Measurements from ENCODE around the gene LZTFL1.
A peak's percentile ranks its signal among the peaks of the same experiment; 100 is the strongest.

The LZTFL1 gene, protein sequence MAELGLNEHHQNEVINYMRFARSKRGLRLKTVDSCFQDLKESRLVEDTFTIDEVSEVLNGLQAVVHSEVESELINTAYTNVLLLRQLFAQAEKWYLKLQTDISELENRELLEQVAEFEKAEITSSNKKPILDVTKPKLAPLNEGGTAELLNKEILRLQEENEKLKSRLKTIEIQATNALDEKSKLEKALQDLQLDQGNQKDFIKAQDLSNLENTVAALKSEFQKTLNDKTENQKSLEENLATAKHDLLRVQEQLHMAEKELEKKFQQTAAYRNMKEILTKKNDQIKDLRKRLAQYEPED

DNA sequence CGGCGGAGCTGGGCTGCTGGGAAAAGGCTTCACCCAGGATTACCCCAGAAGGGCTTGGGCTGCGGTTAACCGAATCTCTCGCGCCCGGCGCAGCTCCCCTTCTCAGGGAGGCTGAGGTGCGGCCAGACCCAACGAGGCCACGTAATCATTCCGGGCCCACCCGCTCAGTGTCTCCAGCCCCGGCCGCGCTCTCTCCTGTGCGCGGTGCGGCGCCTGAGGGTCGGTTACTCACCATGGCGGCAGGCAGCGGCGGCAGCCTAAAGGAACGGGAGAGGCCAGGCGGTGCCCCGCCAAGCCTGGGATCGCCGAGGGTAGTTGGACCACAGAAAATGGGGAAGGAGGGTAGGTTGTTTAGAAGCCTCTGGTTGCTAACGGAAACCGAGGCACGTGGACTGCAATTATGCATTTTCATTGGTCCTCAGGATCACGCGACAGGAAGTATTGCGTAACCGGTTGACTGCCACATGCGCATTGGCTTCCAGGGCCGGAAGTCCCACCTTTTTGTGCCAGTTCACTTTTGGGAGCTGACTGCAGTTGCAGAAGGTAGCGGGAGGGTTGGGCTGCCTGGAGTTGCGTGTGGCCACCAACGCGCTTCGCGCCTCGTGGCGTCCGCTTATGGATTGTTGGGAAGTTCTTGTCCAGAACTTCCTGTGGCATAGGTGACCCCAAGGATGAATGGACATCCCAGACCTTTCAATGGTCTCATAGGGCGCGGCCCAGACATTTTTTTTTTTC is at the start of gene LZTFL1:
Gene LZTFL1 (minus strand): TSS at position 363 of the 735 bp plus-strand sequence. CDS start 128 bp downstream, at position 235.
- DNase-seq (ENCODE audit: low spot score): peak; percentile 96

DNA sequence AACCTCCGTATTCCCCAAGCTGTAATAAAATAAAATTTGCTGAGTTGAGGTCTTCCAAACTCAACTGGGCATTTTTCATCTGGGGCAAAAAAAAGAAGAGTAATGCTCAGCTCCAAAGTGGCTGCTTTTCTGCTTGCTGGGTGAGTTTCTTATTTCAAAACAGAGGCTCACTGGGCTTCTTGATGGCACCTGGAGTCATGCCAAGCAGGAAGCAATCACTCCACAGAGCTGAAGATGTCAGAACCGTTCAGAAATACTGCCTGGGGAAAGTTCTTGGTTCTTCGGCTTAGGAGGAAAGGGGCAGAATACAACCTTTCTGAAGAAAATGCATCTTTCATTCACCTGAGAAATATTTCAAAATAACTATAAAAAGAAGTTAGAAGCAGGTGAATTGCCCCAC is 48.5 kb upstream of the LZTFL1 start:
- no peak for DNase-seq (ENCODE audit: low spot score)

DNA sequence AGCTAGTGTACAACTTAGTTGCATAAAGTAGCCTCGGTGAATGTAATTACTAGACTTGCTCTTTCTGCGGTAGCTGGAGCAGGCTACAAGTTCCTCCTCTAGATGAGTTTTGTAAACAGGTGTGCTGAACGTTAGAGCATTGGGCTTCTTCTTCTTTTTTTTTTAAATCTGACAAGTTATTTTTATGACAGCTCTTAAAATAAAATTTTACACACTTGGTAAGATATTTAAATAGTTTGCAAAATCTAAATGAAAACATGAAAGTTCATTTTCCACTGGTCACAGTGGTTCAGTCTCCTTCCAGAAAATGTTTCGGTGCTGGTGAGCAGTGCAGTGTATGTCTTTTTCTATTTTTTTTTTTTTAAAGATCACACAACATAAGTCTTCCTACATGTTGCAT is 47.4 kb upstream of the LZTFL1 start:
- no peak for DNase-seq (ENCODE audit: low spot score)

DNA sequence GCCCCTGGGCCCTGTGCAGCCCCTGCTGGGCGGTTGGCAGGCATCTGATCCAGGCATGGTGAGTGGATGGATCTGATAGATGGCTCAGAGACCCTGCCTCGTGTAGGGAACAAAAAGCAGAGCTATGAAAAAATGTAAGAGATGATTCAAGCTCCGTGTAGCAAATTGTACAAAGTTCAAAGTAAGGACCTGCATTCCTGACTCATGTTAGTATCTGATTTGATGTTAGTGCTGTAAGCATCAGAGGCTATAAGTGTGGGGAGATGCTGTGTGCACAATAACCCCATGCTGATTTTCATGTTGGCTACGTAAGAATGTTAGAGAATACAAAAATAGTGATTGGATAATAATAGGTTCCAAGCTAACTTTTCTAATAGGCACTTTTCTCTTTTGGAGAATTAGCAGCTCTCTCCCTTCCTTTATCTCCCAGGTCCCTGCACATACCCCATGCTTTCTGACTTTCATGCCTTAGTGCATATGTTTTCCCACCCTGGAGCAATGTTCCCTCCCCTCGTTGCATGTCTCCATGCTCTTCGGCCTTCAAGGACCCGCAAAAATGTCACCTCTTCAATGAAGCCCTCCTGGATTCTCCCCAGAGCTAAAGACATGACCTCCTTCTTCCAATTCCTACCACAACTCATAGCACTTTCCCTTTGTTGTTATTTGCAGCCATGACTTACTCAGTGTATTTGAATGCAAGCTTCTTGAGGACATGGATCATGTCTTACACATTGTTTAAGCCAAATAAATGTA is 46.0 kb upstream of the LZTFL1 start:
- no peak for DNase-seq (ENCODE audit: low spot score)

DNA sequence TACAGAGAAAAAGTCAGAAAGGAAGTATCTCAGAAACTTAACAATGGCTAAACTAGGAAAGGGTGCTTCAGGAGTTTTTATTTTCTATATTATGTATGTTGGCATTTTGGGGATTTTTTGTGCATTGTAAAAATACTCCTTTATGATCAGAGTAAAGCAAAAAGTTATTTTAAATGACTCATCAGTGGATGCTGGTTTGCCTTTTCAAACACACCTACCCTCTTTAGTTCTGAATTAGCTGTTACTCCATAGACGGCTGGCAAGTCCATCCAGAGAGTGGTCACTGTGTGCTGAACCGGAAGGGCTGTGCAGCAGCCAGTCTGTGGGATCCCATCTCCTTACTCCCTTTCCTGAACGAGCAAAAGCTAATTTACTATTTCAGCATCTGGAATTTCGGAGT is 45.4 kb upstream of the LZTFL1 start:
- DNase-seq (ENCODE audit: low spot score): no peak

DNA sequence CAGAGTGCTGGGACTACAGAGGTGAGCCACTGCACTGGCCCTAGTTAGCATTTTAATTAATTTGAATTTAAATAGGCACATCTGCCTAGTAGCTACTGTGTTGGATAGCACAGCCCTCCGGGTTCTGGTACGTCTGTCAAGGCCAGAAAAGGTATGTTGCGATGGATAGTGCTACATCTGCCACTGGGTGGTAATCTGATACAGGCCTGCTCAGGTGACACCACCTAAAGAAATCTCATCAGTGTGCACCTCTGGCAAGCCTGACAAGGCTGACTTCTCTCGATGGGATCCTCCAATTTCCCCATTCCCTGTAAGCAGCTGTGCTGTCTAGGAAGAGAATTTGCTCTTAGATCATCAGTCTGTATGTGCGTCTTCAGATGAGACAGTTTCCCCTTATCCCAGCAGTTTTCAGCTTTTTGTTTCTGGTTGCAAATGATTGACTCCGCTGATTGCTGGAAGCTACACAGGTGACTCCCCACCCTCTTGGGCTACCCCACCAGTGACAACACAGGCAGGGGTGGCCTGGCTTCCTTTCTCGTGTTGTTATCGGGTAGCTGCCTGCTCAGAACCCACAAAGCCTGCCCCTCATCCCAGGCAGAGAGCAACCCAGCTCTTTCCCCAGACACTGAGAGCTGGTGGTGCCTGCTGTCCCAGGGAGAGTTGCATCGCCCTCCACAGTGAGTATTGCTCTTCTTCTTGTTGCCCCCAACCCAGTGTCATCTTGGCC is 44.2 kb upstream of the LZTFL1 start, which contains the start of gene CCR9:
Gene CCR9 (plus strand): TSS at position 565 of the 727 bp plus-strand sequence. CDS start 8,391 bp downstream, outside the sequence.
- no peak for DNase-seq (ENCODE audit: low spot score)

DNA sequence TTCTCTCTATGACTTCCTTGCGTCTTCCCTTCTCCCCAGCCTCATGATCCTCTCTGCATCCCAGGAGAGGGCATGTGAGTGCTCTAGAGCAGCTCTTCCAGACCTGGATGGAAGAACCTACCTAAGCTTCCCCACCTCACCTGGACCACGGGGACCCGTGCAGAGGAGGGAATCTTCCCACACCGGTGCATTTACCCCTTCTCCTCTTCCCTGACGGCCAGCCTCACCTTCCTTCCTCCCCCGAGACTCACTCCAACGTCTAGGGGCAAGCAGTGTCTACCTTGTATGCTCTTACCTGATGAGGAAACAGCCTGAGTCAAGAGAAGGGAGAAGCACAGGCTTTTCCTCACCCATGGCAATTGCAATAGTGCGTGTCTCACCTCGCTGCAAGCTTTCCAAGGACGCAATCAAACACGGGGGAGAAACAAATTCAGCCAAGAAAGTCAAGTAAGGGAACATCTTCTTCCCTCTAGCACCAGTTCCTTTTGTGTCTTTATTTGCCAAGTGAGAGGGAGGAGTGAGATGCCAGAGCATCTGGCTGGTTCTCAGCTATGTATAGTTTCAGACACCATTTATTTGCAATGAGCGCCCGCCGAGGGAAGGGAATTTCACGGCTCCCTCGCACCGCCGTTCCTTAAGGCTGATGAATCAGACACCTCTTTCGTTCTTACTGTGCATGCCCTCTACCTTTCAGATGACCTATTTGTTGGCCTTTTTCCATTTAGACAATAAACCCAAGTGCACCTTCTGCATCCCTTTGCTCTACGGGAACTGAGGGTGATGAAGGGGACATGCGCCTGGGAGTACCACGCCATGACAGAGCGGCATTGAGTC is 42.7 kb upstream of the LZTFL1 start:
- DNase-seq (ENCODE audit: low spot score): no peak

DNA sequence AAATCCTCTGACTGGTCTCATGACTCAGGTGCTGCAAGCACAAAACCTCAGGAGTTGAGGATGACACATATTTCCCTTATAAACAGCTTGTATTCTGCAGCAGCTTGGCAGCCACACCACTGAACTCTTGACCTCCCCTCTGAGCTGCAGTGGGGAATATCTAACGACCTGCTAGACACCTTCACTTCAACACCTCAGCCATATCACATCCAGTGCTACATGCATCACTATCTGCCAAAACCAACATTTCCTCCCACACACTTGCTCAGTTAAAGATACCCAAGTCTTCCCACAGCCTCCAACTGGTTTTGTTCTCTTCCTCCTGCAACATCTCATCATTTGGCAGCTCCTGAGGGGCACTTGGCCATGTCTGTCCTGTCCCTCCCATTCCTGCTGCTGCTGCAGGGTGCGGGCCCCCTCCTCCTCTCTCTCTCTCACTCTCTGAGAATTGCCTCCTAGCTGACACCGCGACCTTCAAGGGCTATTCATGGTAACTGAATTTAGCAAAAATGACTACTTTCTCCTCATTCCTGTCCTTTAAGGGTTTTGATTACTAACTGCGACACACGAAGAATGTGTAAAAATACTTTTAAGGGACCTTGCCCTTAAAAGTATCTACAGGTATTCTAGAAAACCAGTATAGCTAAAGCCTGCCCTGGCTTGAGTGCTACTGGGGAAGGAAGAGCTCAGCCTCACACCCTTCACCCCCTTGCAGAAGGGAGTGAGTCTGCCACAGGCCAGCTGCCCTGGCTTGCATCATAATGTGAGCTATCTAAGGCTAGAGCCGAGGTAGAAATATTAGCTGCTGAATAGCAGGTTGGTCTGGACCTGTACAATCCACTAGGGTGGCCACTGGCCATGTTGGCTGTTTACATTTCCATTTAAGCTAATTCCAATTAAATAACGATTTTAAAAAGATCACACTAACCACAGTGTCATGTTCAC is 39.4 kb upstream of the LZTFL1 start:
- no peak for DNase-seq (ENCODE audit: low spot score)

DNA sequence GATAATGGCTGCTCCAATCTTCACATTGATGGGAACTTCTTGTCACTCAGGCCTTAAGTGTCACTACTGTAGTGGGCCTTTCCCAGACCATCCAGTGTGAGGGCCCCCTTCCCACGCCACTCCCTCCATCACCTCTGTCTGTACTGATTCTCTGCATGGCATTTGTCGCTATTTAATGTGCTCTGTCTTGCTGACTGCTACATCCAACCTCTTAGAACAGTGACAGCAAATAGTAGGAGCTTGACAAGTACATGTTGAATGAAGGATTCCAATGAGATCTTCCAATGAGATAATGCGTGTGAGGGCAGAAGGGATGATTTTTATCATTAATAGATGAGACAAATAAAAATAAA is 38.8 kb upstream of the LZTFL1 start:
- DNase-seq (ENCODE audit: low spot score): no peak

DNA sequence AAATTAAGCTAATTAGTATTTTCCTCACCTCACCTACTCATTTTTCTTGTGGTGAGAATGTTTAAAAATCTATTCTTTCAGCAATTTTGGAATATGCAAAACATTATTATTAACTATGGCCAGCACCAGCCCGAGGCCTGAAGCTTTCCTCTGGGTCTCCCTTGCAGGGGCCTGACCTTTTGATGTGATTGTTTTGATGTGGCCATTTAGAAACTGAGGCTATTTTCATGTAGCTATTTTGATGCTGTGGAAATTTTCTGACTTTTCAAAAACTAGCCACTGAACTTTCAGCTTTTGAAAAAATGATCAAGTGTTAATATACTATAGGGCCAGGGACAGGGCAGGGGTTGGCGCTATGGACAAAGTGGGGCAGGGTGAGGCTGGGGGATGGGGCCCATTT is 36.2 kb upstream of the LZTFL1 start:
- DNase-seq (ENCODE audit: low spot score): no peak

DNA sequence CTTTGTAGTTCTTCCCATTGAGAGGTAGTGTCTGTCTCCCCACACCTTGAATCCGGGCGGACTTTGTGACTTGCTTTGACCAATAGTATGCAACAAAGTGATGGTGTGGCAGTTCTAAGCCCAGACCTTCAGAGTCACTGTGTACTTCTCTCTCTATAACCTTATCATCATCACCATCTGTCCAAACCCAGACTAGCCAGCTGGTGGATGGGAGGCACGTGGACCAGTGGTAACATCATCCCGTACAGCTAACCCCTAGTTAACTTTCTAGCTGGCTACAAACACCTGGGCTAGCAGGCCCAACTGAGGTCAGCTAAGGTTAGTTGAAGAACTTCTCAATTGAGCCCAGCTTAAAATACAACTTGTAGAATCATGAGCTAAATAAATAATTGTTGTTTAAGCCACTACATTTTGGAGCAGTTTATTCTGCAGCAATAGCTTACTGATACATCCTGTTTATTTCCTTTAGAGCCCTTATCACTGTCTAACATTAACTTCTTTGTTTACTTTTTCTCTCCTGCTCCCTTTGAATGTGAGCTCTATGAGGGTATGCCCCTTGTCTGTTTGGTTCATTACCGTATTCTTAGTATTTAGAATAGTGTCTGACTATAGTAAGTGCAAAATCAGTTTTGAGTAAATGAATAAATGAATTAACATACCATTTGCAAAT is 32.9 kb upstream of the LZTFL1 start:
- no peak for DNase-seq (ENCODE audit: low spot score)

DNA sequence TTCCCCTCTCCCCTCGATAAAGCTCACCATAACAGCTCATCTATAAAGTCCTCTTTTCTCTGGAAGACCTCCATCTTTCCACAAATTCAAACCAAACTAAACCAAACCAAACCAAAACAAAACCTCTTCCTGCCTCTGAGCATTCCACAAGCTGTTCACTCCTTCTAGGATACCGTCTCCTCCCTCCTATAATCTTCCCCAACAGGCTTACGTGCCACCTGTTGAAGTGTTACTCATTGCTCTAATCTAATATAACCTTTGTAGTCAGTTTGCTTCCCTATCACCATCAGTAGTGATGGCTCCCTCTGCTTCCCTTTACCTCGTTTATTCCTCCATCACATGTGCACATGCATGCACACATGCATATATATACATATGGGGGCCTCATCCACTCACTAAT is 31.7 kb upstream of the LZTFL1 start:
- no peak for DNase-seq (ENCODE audit: low spot score)

DNA sequence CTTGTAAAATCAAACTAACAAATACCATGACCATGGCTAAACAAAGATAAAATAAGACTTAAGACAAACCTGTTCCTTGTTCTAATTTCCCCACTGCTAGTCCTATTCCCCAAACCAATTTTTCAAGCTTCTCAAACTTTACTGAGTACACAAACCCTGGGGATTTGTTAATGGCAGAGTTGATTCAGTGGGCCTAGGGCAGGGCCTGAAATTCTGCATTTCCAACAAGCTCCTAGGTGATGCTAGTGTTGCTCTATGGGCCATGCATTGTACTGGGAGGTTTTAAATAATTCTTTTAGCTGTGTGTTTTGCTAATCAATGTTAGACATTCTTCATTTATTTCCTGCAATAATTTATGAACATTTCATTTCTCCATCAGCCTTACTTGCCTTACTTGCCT is 31.1 kb upstream of the LZTFL1 start:
- no peak for DNase-seq (ENCODE audit: low spot score)

DNA sequence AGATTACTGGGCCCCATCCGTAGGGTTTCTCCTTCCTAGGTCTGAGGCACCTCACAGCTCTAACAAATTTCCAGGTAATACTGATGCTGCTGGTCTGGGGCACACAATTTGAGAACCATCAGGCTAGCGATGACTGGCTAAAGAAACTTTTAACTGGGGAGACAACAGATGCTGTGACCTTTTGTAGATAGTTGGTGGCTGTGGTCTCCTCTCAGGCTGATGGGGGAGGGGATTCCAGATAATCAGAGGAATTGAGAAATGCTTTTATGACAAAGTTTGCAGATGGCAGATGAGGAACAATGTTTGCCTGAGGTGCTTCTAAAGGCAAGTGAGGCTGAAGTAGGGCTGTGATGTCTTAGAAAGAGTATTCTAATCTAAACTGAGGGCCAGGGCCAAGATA is 30.6 kb upstream of the LZTFL1 start:
- no peak for DNase-seq (ENCODE audit: low spot score)

DNA sequence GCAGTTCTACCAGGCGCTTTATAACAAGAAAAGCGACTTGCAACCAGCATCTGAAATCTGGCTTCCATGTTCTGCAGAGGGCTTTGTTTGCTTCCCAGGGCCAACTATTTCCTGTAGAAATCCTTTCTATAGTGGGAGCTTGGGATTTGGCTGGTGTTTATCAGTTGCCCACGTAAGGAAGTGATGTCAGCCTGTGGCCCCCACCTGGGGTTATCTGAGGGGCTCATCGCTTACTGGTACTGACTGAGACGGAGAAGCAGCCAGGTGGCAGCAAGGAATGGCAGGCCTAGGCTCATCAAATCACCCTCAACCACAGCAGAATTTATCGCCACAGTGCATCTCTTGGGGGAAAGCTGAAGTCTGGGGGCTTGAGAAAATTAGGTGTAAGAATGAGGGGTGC is 29.9 kb upstream of the LZTFL1 start:
- no peak for DNase-seq (ENCODE audit: low spot score)

DNA sequence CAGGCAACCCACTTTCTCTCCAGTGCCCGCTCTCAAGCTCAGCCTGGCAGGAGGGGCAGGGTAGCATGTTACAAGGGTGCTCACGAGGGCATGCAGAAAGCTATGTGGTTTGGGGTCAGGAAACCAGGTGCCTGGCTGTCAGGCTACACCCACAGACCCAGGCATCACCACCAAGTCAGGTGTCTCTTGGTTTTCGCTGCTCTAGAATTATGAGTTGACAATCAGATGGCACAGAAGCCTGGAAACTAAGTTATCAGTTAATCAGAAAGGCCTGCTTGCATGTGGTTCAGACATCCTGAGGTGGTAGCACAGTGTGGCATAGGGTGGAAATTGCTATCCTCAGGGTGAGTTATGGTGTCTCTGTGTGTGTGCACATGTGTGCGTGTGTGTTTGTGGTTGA is 28.2 kb upstream of the LZTFL1 start:
- no peak for DNase-seq (ENCODE audit: low spot score)

DNA sequence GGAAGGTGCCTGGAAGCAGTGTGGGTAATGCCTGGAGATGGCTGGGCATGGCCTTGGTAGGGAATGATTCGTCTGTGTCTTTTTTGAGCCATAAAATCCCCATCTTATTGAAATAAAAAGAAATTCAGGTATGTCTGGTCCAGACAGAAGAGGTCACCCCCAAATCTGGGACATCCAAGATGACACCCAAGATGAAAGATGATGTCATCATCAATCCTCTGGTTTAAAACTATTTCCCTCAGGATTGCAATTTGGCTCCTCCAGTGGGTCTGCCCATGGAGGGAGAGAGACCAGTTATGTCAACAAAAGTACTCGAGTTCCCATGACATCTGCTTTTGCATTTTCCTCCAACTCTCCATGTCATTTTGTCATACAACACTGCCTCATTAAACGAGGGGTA is 27.7 kb upstream of the LZTFL1 start:
- no peak for DNase-seq (ENCODE audit: low spot score)

DNA sequence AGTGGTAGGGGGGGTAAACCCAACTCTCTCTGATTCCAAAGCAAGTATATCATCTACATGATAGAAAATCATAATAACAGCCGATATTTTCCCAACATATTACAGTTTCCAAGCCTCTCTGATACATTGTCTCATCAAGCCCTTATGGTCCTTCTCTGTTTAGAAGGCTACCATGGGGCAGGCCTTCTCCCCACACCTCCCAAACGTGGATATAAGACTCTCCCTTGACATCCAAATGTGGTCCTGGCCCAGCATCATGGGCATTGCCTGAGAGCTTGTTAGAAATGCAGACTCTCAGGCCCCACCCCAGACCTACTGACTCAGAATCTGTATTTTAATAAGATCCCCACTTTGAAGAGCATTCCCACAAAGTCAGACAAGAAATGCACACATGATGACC is 26.7 kb upstream of the LZTFL1 start:
- DNase-seq (ENCODE audit: low spot score): no peak

DNA sequence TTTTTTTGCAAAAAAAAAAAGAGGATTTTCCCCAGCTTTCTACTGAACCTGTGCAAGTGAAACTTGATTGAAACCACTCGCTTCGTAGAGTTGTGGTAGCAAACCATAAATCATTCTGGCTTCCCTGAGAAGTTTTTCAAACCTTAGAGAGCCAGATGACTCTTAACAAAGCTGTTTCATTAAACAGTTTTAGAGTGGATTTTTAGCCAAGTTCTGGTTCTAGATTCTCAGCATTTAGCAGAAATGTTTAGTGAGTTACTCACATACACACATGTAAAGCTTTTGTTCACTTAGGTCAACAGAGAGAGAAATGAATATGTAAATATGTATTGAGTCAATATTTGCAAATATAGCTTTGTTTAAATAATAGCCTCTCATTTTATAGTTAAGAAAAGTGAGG is 26.3 kb upstream of the LZTFL1 start:
- DNase-seq (ENCODE audit: low spot score): no peak

DNA sequence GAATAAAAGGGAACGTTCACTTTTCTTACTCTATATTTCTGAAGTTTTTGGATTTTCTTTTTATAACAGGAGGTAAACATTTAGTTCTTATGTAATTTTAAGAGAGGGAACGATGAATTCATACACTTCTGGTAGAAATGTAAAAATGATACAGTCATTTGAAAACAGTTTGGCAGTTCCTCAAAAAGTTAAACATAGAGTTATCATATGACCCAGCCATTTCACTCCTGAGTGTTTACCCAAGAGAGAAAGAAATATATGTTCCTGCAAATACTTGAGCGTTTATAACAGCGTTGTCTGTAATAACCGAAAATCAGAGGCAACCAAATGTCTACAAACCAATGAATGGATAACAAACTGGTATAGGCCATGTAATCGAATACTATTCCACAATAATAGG is 23.6 kb upstream of the LZTFL1 start:
- DNase-seq (ENCODE audit: low spot score): no peak

Data from AG20443 (cell line).